Dendritic cell treated with granulocyte-macrophage colony-stimulating factor and Interleukin-4, amounts not matched to agents 40 ng/mL and 50 ng/mL, for 4 days (primary cell): ENCODE data around the gene LSS.
"Not testable (repeated sequence)": the region's sequence is repeated elsewhere in the genome, so short reads cannot be mapped to it uniquely, and the experiment has no call there.

Experiments
- H3K27ac Mint-ChIP-seq: one replicate; pipeline ENCODE4 v1.8.0; 2022; ENCODE audit warnings: mild to moderate bottlenecking, mixed read lengths
- H3K27me3 Mint-ChIP-seq: one replicate; pipeline ENCODE4 v1.8.0; 2022; ENCODE audit warnings: mild to moderate bottlenecking, mixed read lengths
- H3K36me3 Mint-ChIP-seq: one replicate; pipeline ENCODE4 v1.8.0; 2022; ENCODE audit warnings: low read depth, mixed read lengths
- H3K4me1 Mint-ChIP-seq: one replicate; pipeline ENCODE4 v1.8.0; 2022; ENCODE audit warnings: low read depth, mixed read lengths
- H3K4me3 Mint-ChIP-seq: one replicate; pipeline ENCODE4 v1.8.0; 2022; ENCODE audit warnings: mild to moderate bottlenecking, moderate library complexity, mixed read lengths
- H3K9me3 Mint-ChIP-seq: one replicate; pipeline ENCODE4 v1.8.0; 2022; ENCODE audit warnings: mixed read lengths
- intact Hi-C: fragments of 100-400 bp; cut with micrococcal nuclease; formaldehyde crosslinking; loops from one replicate; pipeline ENCODE4 v1.15.0; 2022

The LSS gene

GRCh38 chr21:46172863-46173528, 55.6 kb downstream of the LSS start:
- intact Hi-C loops, result no loop called here
- no peaks in the 10 kb centered on the region for H3K4me1 Mint-ChIP-seq

GRCh38 chr21:46171996-46172862, 56.3 kb downstream of the LSS start:
- intact Hi-C loops, result no loop called here
- Mint-ChIP-seq H3K27ac (no peak overlapping the region), H3K4me3 (no peak overlapping the region), H3K27me3 (peaks cover 1% of the 10 kb centered on the region), H3K9me3 (peaks cover 21% of the 10 kb centered on the region), H3K4me1 (no peaks in the 10 kb centered on the region), H3K36me3 (no peaks in the 10 kb centered on the region)

More at GRCh38 chr21:46172863-46173528, 55.6 kb downstream of the LSS start:
- Mint-ChIP-seq H3K36me3 (no peaks in the 10 kb centered on the region), H3K27me3 (peaks cover 1% of the 10 kb centered on the region), H3K4me3 (no peak overlapping the region), H3K9me3 (peaks cover 21% of the 10 kb centered on the region), H3K27ac (no peak overlapping the region)

- peaks cover 1% of the 10 kb centered on the region for H3K27me3 Mint-ChIP-seq
- no peaks in the 10 kb centered on the region for H3K36me3 Mint-ChIP-seq
- peaks cover 20% of the 10 kb centered on the region for H3K9me3 Mint-ChIP-seq
- no peak overlapping the region for H3K4me3 Mint-ChIP-seq
- no peak overlapping the region for H3K27ac Mint-ChIP-seq
- intact Hi-C loops, result no loop called here
- H3K4me1 Mint-ChIP-seq, result no peaks in the 10 kb centered on the region
Observed at GRCh38 chr21:46171585-46171984, 57.0 kb downstream of the LSS start.

- H3K4me3 Mint-ChIP-seq, intact Hi-C loops, H3K4me1 Mint-ChIP-seq, H3K36me3 Mint-ChIP-seq, H3K27me3 Mint-ChIP-seq, H3K27ac Mint-ChIP-seq: not testable (repeated sequence)
- peaks cover 16% of the 10 kb centered on the region for H3K9me3 Mint-ChIP-seq
Observed at GRCh38 chr21:46170436-46171193, 58.0 kb downstream of the LSS start.

GRCh38 chr21:46168659-46169386, 59.8 kb downstream of the LSS start:
- Mint-ChIP-seq H3K4me1 (no peaks in the 10 kb centered on the region), H3K9me3 (peaks cover 3% of the 10 kb centered on the region), H3K4me3 (no peak overlapping the region), H3K27ac (no peak overlapping the region), H3K27me3 (no peaks in the 10 kb centered on the region), H3K36me3 (no peaks in the 10 kb centered on the region)
- intact Hi-C loops, result no loop called here

GRCh38 chr21:46168238-46168637, 60.3 kb downstream of the LSS start:
- no peaks in the 10 kb centered on the region for H3K27me3 Mint-ChIP-seq
- intact Hi-C loops, result no loop called here

GRCh38 chr21:46165098-46165497, 63.5 kb downstream of the LSS start:
- Mint-ChIP-seq H3K27me3 (no peaks in the 10 kb centered on the region), H3K4me3 (no peak overlapping the region), H3K27ac (no peak overlapping the region), H3K36me3 (peaks cover 5% of the 10 kb centered on the region), H3K9me3 (no peaks in the 10 kb centered on the region), H3K4me1 (no peaks in the 10 kb centered on the region)
- intact Hi-C loops, result no loop called here

More at GRCh38 chr21:46168238-46168637, 60.3 kb downstream of the LSS start:
- Mint-ChIP-seq H3K9me3 (no peaks in the 10 kb centered on the region), H3K36me3 (no peaks in the 10 kb centered on the region), H3K4me3 (no peak overlapping the region), H3K4me1 (no peaks in the 10 kb centered on the region), H3K27ac (no peak overlapping the region)

GRCh38 chr21:46163380-46163779, 65.2 kb downstream of the LSS start:
- H3K27me3 Mint-ChIP-seq, result no peaks in the 10 kb centered on the region
- H3K4me1 Mint-ChIP-seq, result no peaks in the 10 kb centered on the region
- no peak overlapping the region for H3K27ac Mint-ChIP-seq
- H3K9me3 Mint-ChIP-seq, result no peaks in the 10 kb centered on the region
- peaks cover 5% of the 10 kb centered on the region for H3K36me3 Mint-ChIP-seq
- intact Hi-C loops, result no loop called here
- no peak overlapping the region for H3K4me3 Mint-ChIP-seq

- no peaks in the 10 kb centered on the region for H3K9me3 Mint-ChIP-seq
- intact Hi-C loops, result no loop called here
- H3K27me3 Mint-ChIP-seq, result no peaks in the 10 kb centered on the region
- no peak overlapping the region for H3K4me3 Mint-ChIP-seq
- H3K36me3 Mint-ChIP-seq, result peaks cover 5% of the 10 kb centered on the region
- H3K27ac Mint-ChIP-seq, result no peak overlapping the region
- H3K4me1 Mint-ChIP-seq, result no peaks in the 10 kb centered on the region
Observed at GRCh38 chr21:46161633-46162592, 66.7 kb downstream of the LSS start.

GRCh38 chr21:46160907-46161632, 67.5 kb downstream of the LSS start:
- no peak overlapping the region for H3K27ac Mint-ChIP-seq
- H3K4me1 Mint-ChIP-seq, result no peaks in the 10 kb centered on the region
- peaks cover 5% of the 10 kb centered on the region for H3K36me3 Mint-ChIP-seq
- no peaks in the 10 kb centered on the region for H3K9me3 Mint-ChIP-seq
- H3K4me3 Mint-ChIP-seq, result no peak overlapping the region
- intact Hi-C loops, result no loop called here
- H3K27me3 Mint-ChIP-seq, result no peaks in the 10 kb centered on the region

GRCh38 chr21:46160657-46160906, 68.0 kb downstream of the LSS start:
- no peak overlapping the region for H3K4me3 Mint-ChIP-seq
- H3K4me1 Mint-ChIP-seq, result no peaks in the 10 kb centered on the region
- no peaks in the 10 kb centered on the region for H3K9me3 Mint-ChIP-seq
- no peak overlapping the region for H3K27ac Mint-ChIP-seq
- intact Hi-C loops, result no loop called here
- peaks cover 5% of the 10 kb centered on the region for H3K36me3 Mint-ChIP-seq
- no peaks in the 10 kb centered on the region for H3K27me3 Mint-ChIP-seq

GRCh38 chr21:46159841-46160656, 68.5 kb downstream of the LSS start:
- H3K27ac Mint-ChIP-seq, result no peak overlapping the region
- H3K27me3 Mint-ChIP-seq, result no peaks in the 10 kb centered on the region
- intact Hi-C loops, result no loop called here
- H3K4me3 Mint-ChIP-seq, result no peak overlapping the region
- peaks cover 5% of the 10 kb centered on the region for H3K36me3 Mint-ChIP-seq
- no peaks in the 10 kb centered on the region for H3K9me3 Mint-ChIP-seq
- H3K4me1 Mint-ChIP-seq, result no peaks in the 10 kb centered on the region
